ENCODE results near the gene MYZAP. TPM values are rescaled to one million over a fixed set of nuclear protein-coding genes. Genes with fewer than 3 reads are reported as not detected.

The MYZAP gene
- total and polyA plus RNA-seq, 10 donors: 4.1 to 26.2 (median 13.8) TPM

- Histone ChIP-seq H3K27me3 (replicated peaks in 1 of 7) (no peaks in the 10 kb centered on the region), H3K27ac (no peak overlapping the region), H3K4me3 (no peak overlapping the region), H3K9me3 (no peaks in the 10 kb centered on the region), H3K36me3 (peaks cover 0 to 5% (median 0%) of the 10 kb centered on the region in 6 donors), H3K4me1 (peaks cover 0 to 6% (median 0%) of the 10 kb centered on the region in 6 donors)
- TF ChIP-seq POLR2A (IDR thresholded peaks at IDR 0.05): no peak
- TF ChIP-seq, protein P1, sequence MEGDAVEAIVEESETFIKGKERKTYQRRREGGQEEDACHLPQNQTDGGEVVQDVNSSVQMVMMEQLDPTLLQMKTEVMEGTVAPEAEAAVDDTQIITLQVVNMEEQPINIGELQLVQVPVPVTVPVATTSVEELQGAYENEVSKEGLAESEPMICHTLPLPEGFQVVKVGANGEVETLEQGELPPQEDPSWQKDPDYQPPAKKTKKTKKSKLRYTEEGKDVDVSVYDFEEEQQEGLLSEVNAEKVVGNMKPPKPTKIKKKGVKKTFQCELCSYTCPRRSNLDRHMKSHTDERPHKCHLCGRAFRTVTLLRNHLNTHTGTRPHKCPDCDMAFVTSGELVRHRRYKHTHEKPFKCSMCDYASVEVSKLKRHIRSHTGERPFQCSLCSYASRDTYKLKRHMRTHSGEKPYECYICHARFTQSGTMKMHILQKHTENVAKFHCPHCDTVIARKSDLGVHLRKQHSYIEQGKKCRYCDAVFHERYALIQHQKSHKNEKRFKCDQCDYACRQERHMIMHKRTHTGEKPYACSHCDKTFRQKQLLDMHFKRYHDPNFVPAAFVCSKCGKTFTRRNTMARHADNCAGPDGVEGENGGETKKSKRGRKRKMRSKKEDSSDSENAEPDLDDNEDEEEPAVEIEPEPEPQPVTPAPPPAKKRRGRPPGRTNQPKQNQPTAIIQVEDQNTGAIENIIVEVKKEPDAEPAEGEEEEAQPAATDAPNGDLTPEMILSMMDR (IDR thresholded peaks at IDR 0.05 in 8 of 11, conservative IDR thresholded peaks at IDR 0.05 in 3 of 11): no peak
- TF ChIP-seq POLR2AphosphoS5 (IDR thresholded peaks at IDR 0.05): no peak
- whole genome bisulfite sequencing, 5 donors: 84 to 94% (median 89%) methylated on average over 2 of the region's 2 CpGs
- DNase-seq: no peak
- intact Hi-C loops (cut with DNase I; ENCODE audit: low total_unique reads): no loop called here
Measured at GRCh38 chr15:57606048-57606447, 14.3 kb downstream of the MYZAP start.

- peak overlapping the region in 2 of 8 donors; percentile 7 to 27 for H3K27ac ChIP-seq
- TF ChIP-seq POLR2AphosphoS5 (IDR thresholded peaks at IDR 0.05) (no peak), POLR2A (IDR thresholded peaks at IDR 0.05) (no peak)
- TF ChIP-seq, protein P1 (IDR thresholded peaks at IDR 0.05 in 8 of 11, conservative IDR thresholded peaks at IDR 0.05 in 3 of 11): no peak
- no peaks in the 10 kb centered on the region for H3K27me3 ChIP-seq (replicated peaks in 1 of 7)
- H3K36me3 ChIP-seq: peaks cover 0 to 5% (median 0%) of the 10 kb centered on the region in 6 donors
- peaks cover 0 to 6% (median 0%) of the 10 kb centered on the region in 6 donors for H3K4me1 ChIP-seq
- 82 to 96% (median 93%) methylated on average over 1 of the region's 1 CpG for WGBS, 5 donors
- no peak for DNase-seq
- intact Hi-C loops (cut with DNase I; ENCODE audit: low total_unique reads): no loop called here
- H3K4me3 ChIP-seq: no peak overlapping the region
- H3K9me3 ChIP-seq: no peaks in the 10 kb centered on the region
Measured at GRCh38 chr15:57606816-57607215, 15.1 kb downstream of the MYZAP start.

DNA sequence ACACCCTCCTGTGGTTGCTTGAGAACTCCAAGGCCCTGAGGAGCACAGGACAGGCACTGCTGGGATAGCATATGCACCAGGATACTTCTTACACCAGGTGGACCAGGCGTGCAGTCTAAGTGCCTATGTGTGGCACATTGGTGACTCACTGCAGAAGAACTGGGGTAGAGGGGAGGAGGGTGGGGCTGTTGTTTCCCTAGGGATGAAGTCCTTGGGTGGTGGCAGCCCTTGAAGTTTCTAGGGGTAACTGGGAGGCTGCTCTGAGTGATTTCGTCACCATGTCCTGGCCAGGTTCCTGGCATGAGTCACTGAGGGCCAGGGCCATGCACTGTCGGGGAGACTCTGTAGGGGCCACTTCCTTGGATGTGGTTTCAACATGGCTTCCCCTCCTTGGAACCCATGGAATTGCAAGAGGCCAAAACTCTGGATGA is 15.9 kb downstream of the MYZAP start:
- no peak for DNase-seq
- WGBS, 5 donors: 49 to 80% (median 75%) methylated on average over 3 of the region's 3 CpGs

DNA sequence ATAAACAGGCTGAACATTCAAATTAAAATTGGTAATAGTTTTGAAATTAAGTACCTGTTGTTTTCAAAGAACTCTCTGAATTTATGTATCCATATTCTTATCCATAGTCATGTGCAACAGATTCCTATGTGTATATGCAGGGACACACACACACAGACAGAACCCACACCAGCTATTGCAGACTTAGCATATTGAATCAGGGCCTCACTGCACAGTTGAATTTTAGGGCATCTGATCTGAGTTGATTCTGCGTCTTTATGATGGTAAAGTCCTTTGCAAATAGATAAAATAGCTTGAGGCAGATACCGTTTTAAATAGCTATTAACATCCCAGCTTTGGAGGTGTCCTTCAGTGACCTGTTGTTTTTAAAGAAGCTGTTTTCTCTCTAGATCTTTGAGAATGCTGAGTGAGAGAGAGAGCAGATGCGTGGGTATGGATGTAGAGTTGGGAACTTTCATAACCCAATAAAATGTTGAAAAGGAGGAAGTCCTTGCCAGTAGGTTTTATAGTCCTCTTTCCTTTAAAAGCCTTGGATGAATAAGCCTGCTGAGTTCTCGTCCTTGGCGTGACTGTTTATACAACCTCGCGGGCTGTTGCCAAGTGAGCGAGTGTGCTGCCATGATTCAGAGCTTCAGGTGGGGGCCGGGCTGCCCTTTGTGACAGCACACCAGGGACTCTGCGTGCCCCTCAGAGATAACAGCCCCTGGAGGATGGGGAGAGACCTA is 18.3 kb downstream of the MYZAP start:
- Histone ChIP-seq H3K9me3 (no peaks in the 10 kb centered on the region), H3K4me3 (no peak overlapping the region), H3K27ac (peak overlapping the region in 7 of 8 donors; percentile 30 to 75 (median 71)), H3K27me3 (replicated peaks in 1 of 7) (no peaks in the 10 kb centered on the region), H3K4me1 (peaks cover 0 to 6% (median 0%) of the 10 kb centered on the region in 6 donors), H3K36me3 (no peaks in the 10 kb centered on the region)
- DNase-seq: no peak
- intact Hi-C loops (cut with DNase I; ENCODE audit: low total_unique reads): no loop called here
- TF ChIP-seq, protein P1 (IDR thresholded peaks at IDR 0.05 in 8 of 11, conservative IDR thresholded peaks at IDR 0.05 in 3 of 11): no peak
- peak in 2 of 3 donors; percentile 32 to 67 for TF ChIP-seq POLR2AphosphoS5 (IDR thresholded peaks at IDR 0.05)
- no peak for TF ChIP-seq POLR2A (IDR thresholded peaks at IDR 0.05)
- WGBS, 5 donors: 64 to 81% (median 68%) methylated on average over 10 of the region's 10 CpGs

More for the DNA sequence above, 15.9 kb downstream of the MYZAP start:
- H3K4me3 ChIP-seq: no peak overlapping the region
- TF ChIP-seq POLR2AphosphoS5 (IDR thresholded peaks at IDR 0.05) (no peak), POLR2A (IDR thresholded peaks at IDR 0.05) (no peak)
- TF ChIP-seq, protein P1 (IDR thresholded peaks at IDR 0.05 in 8 of 11, conservative IDR thresholded peaks at IDR 0.05 in 3 of 11): no peak
- H3K4me1 ChIP-seq: peaks cover 0 to 6% (median 0%) of the 10 kb centered on the region in 6 donors
- peak overlapping the region in 3 of 8 donors; percentile 7 to 27 (median 15) for H3K27ac ChIP-seq
- H3K36me3 ChIP-seq: peaks cover 0 to 5% (median 0%) of the 10 kb centered on the region in 6 donors
- H3K9me3 ChIP-seq: no peaks in the 10 kb centered on the region
- intact Hi-C loops (cut with DNase I; ENCODE audit: low total_unique reads): no loop called here
- no peaks in the 10 kb centered on the region for H3K27me3 ChIP-seq (replicated peaks in 1 of 7)

Measured in spleen (tissue), 11 donors.